HepG2 (cell line): Measurements from ENCODE around the gene NAB1. TPM values are rescaled to one million over a fixed set of nuclear protein-coding genes. Genes with fewer than 3 reads are reported as not detected.

ENCODE experiments used
- ATAC-seq: fragments of 200-7000 bp; cut with Tn5 transposase; 3 replicates; pipeline ENCODE4 v1.9.1; 2020; ENCODE audit warnings: mild to moderate bottlenecking, moderate library complexity
- Bru-seq: library from RNA; stranded (reverse); fragments of 400-500 nt; gene quantifications from one replicate; lab custom pipeline; 2021; lab: Mats Ljungman, UMichigan
- BruChase-seq, 2 experiments: library from RNA; stranded (reverse); fragments of 400-500 nt; gene quantifications; one replicate each; lab custom pipeline; 2021; lab: Mats Ljungman, UMichigan
- BruUV-seq: library from RNA; stranded (reverse); fragments of 400-500 nt; replicated peaks from 2 replicates; lab custom pipeline; 2021; lab: Mats Ljungman, UMichigan
- CTCF ChIA-PET: fragments of 300-600 bp; formaldehyde crosslinking; extraction: SDS; loops from one replicate; lab custom pipeline; 2021; ENCODE audit warnings: low total read pairs, inconsistent platforms, low intra/inter-chr PET ratio; lab: Yijun Ruan, JAX
- POLR2A ChIA-PET: fragments of 350-600 bp; sonication (Branson Sonifier 250); formaldehyde crosslinking; loops from one replicate; lab custom pipeline; 2020; ENCODE audit warnings: antibody characterized with exemption, inconsistent platforms; lab: Yijun Ruan, JAX
- DNase-seq: peaks from one replicate; pipeline ENCODE4 v3.0.0-alpha.2; 2015; ENCODE audit warnings: low spot score
- FAIRE-seq: peaks from 3 replicates; lab custom pipeline; 2011; peaks lifted over from hg19 to GRCh38; lab: Jason Lieb, UNC
- H2AFZ ChIP-seq: one replicate; pipeline ENCODE4 v1.6.1; 2011; ENCODE audit warnings: low read length, inconsistent platforms
- H3K27ac ChIP-seq: fragments of 300-600 bp; 3 replicates; pipeline ENCODE4 v1.8.0; 2011; ENCODE audit warnings: mixed run types, mild to moderate bottlenecking, mixed read lengths, low read length, inconsistent platforms; ENCODE audit not compliant: insufficient read depth; ENCODE audit errors: extremely low read length
- H3K27me3 ChIP-seq, 2 experiments: fragments of 200-600 bp in 1 of 2; 2 replicates in 1 of 2; 3 replicates in 1 of 2; pipeline versions ENCODE4 v1.6.0 to v1.8.0; 2011; ENCODE audit warnings: low read length in 2 of 2, mild to moderate bottlenecking in 2 of 2, moderate library complexity in 2 of 2, inconsistent platforms in 1 of 2; ENCODE audit not compliant: insufficient read depth in 2 of 2, control insufficient read depth in 1 of 2
- H3K36me3 ChIP-seq, 2 experiments: fragments of 200-600 bp in 1 of 2; replicated peaks in 1 of 2; 2 replicates in 1 of 2; 3 replicates in 1 of 2; pipeline versions ENCODE4 v1.5.1 to v1.8.0; 2011; ENCODE audit warnings: low read length in 2 of 2, inconsistent platforms in 1 of 2; ENCODE audit not compliant: insufficient read depth in 2 of 2, control insufficient read depth in 1 of 2
- H3K4me1 ChIP-seq: 2 replicates; pipeline ENCODE4 v1.5.1; 2012; ENCODE audit warnings: low read length, inconsistent platforms; ENCODE audit not compliant: insufficient read depth
- H3K4me2 ChIP-seq: 2 replicates; pipeline ENCODE4 v1.6.0; 2011; ENCODE audit warnings: low read depth, low read length, inconsistent platforms
- H3K4me3 ChIP-seq, 3 experiments: fragments of 200-600 bp in 1 of 3; sonication (generic), shearing (Covaris generic) in 1 of 3; replicated peaks in 1 of 3; 2 replicates each; pipeline ENCODE4 v1.5.1; 2011 to 2016; ENCODE audit warnings: low read length in 3 of 3, inconsistent platforms in 2 of 3, low read depth in 2 of 3, mild to moderate bottlenecking in 2 of 3, control low read depth in 1 of 3, mixed read lengths in 1 of 3; ENCODE audit not compliant: insufficient read depth in 1 of 3
- H3K79me2 ChIP-seq: one replicate; pipeline ENCODE4 v1.6.1; 2011; ENCODE audit warnings: low read length, inconsistent platforms; ENCODE audit not compliant: insufficient read depth
- H3K9ac ChIP-seq: 2 replicates; pipeline ENCODE4 v1.6.0; 2011; ENCODE audit warnings: mild to moderate bottlenecking, low read depth, low read length, inconsistent platforms; ENCODE audit not compliant: insufficient read depth
- H3K9me3 ChIP-seq: 2 replicates; pipeline ENCODE4 v1.5.1; 2012; ENCODE audit warnings: mild to moderate bottlenecking, low read length
- H4K20me1 ChIP-seq: 2 replicates; pipeline ENCODE4 v1.6.0; 2011; ENCODE audit warnings: inconsistent platforms, mild to moderate bottlenecking, low read length, moderate library complexity; ENCODE audit not compliant: insufficient read depth
- FOSL2 ChIP-seq: sonication (generic); formaldehyde crosslinking; IDR thresholded peaks from 2 replicates; pipeline ENCODE4 v1.4.0; 2020; ENCODE audit warnings: missing genetic modification reagents
- FOXC1 ChIP-seq: sonication (generic); formaldehyde crosslinking; IDR thresholded peaks from 2 replicates; pipeline ENCODE4 v1.8.0; 2022; ENCODE audit warnings: mild to moderate bottlenecking, missing genetic modification reagents, borderline replicate concordance
- KLF15 ChIP-seq: sonication (generic); formaldehyde crosslinking; IDR thresholded peaks from 2 replicates; pipeline ENCODE4 v1.8.1; 2023; ENCODE audit warnings: borderline replicate concordance, mild to moderate bottlenecking, inconsistent platforms, missing genetic modification reagents, mixed read lengths
- NKX3-1 ChIP-seq: sonication (generic); formaldehyde crosslinking; IDR thresholded peaks from 2 replicates; pipeline ENCODE4 v1.5.0; 2020; ENCODE audit warnings: missing genetic modification reagents
- TAF1 ChIP-seq: sonication (generic); formaldehyde crosslinking; IDR thresholded peaks from 2 replicates; pipeline ENCODE4 v1.4.0; 2020; ENCODE audit warnings: missing genetic modification reagents
- TCF12 ChIP-seq, 2 experiments: fragments of 450-650 bp in 1 of 2; sonication (generic) in 1 of 2; formaldehyde crosslinking in 1 of 2; IDR thresholded peaks; 2 replicates each; pipeline versions ENCODE4 v1.6.1 to v1.8.0; 2017 to 2022; ENCODE audit warnings: antibody characterized with exemption in 1 of 2, mild to moderate bottlenecking in 1 of 2, missing genetic modification reagents in 1 of 2, moderate library complexity in 1 of 2
- ZBTB44 ChIP-seq: sonication (generic); formaldehyde crosslinking; IDR thresholded peaks from 2 replicates; pipeline ENCODE4 v1.4.0; 2020; ENCODE audit warnings: missing genetic modification reagents
- ZKSCAN8 ChIP-seq: IDR thresholded peaks from 2 replicates; pipeline ENCODE4 v1.6.1; 2016; ENCODE audit warnings: borderline replicate concordance, missing genetic modification reagents, missing compliant biosample characterization
- ZNF225 ChIP-seq: sonication (generic); formaldehyde crosslinking; IDR thresholded peaks from 2 replicates; pipeline ENCODE4 v1.4.0; 2020; ENCODE audit warnings: mild to moderate bottlenecking, missing genetic modification reagents
- ZNF446 ChIP-seq: sonication (generic); formaldehyde crosslinking; IDR thresholded peaks from 2 replicates; pipeline ENCODE4 v1.5.0; 2020; ENCODE audit warnings: mild to moderate bottlenecking, missing genetic modification reagents
- ZNF543 ChIP-seq: sonication (generic); formaldehyde crosslinking; IDR thresholded peaks from 2 replicates; pipeline ENCODE4 v1.4.0; 2020; ENCODE audit warnings: mild to moderate bottlenecking, missing genetic modification reagents
- ZNF619 ChIP-seq: sonication (generic); formaldehyde crosslinking; IDR thresholded peaks from 2 replicates; pipeline ENCODE4 v1.4.0; 2020; ENCODE audit warnings: mild to moderate bottlenecking, missing genetic modification reagents
- ZNF678 ChIP-seq: sonication (generic); formaldehyde crosslinking; IDR thresholded peaks from 2 replicates; pipeline ENCODE4 v1.4.0; 2020; ENCODE audit warnings: mild to moderate bottlenecking, missing genetic modification reagents
- ZNF782 ChIP-seq: sonication (generic); formaldehyde crosslinking; IDR thresholded peaks from 2 replicates; pipeline ENCODE4 v1.4.0; 2020; ENCODE audit warnings: missing genetic modification reagents, mild to moderate bottlenecking, borderline replicate concordance
- WGBS: methylation state at CpG from one replicate; pipeline ENCODE4 v1.1.6; 2017; ENCODE audit warnings: low lambda C conversion rate; 5-methylcytosine and 5-hydroxymethylcytosine counted together
- in situ Hi-C: cut with HindIII; loops from 2 replicates; pipeline ENCODE4 v1.10.0; 2017; ENCODE audit warnings: low pct_unique_long_range_greater_than_20kb; ENCODE audit not compliant: extremely low pct_ligation_motif_present
- intact Hi-C: fragments of 100-400 bp; cut with micrococcal nuclease; formaldehyde crosslinking; loops from one replicate; pipeline ENCODE4 v1.10.0; 2022; ENCODE audit not compliant: unreplicated experiment
- long read RNA-seq, 2 experiments: library from RNA in 1 of 2; library from polyadenylated mRNA in 1 of 2; stranded (forward) in 1 of 2; unstranded in 1 of 2; transcript quantifications; one replicate each; pipeline ENCODE4 v2.0.0, GENCODE V29; 2019 to 2022
- polyA minus RNA-seq, 3 experiments: library from RNA; depleted of rRNA, polyadenylated mRNA; stranded (reverse); fragments of >200 nt; gene quantifications; 2 replicates each; pipeline ENCODE4 v1.2.3, GENCODE V29; 2011; ENCODE audit warnings: low replicate concordance in 1 of 3
- polyA plus RNA-seq, 8 experiments: library from polyadenylated mRNA; depleted of rRNA in 3 of 8; stranded (reverse) in 7 of 8; unstranded in 1 of 8; fragments of >200 nt; fragmentation: Illumina TruSeq in 4 of 8; extraction: Trizol in 4 of 8; gene quantifications; 2 replicates each; pipeline versions ENCODE4 v1.2.1 to v1.2.3, GENCODE V29; 2011 to 2016; ENCODE audit warnings: low read depth in 4 of 8, missing spikeins in 1 of 8, mixed read lengths in 1 of 8; ENCODE audit not compliant: insufficient read depth in 1 of 8
- total RNA-seq, 5 experiments: library from RNA; depleted of rRNA; stranded (reverse); fragments of >200 nt; fragmentation: Illumina TruSeq; extraction: Trizol; gene quantifications; 2 replicates each; pipeline ENCODE4 v1.2.3, GENCODE V29; 2016; ENCODE audit warnings: low read depth in 1 of 5

NAB1 gene
- total RNA-seq (2016; rRNA removed; fragmentation: Illumina TruSeq; extraction: Trizol) (46.0 and 51.2 TPM in 2 replicates), polyA plus RNA-seq (2011; rRNA removed) (19.6 and 24.5 TPM in 2 replicates), polyA minus RNA-seq (2011; rRNA and poly(A)+ RNA removed; ENCODE audit: low replicate concordance) (18.6 and 50.1 TPM in 2 replicates), Bru-seq, nascent RNA (percentile 90 among the genes with signal in this experiment), BruChase-seq, experiment 1, labeled RNA remaining after a 6-hour chase (percentile 87 among the genes with signal in this experiment), BruChase-seq, experiment 2, labeled RNA remaining after a 2-hour chase (percentile 90 among the genes with signal in this experiment)
- 139 and 176 TPM in 2 replicates for total RNA-seq (2016; cell fraction: cytosol; rRNA removed; fragmentation: Illumina TruSeq; extraction: Trizol; ENCODE audit: low read depth)
- 49.6 and 52.0 TPM in 2 replicates for total RNA-seq (2016; cell fraction: insoluble cytoplasmic fraction; rRNA removed; fragmentation: Illumina TruSeq; extraction: Trizol)
- total RNA-seq (2016; cell fraction: membrane; rRNA removed; fragmentation: Illumina TruSeq; extraction: Trizol), result 123 and 139 TPM in 2 replicates
- 44.1 and 50.2 TPM in 2 replicates for total RNA-seq (2016; cell fraction: nucleus; rRNA removed; fragmentation: Illumina TruSeq; extraction: Trizol)
- 9.0 and 11.6 TPM in 2 replicates for polyA plus RNA-seq (2011; cell fraction: cytosol; rRNA removed)
- 38.8 and 42.4 TPM in 2 replicates for polyA plus RNA-seq (2011; cell fraction: nucleus; rRNA removed)
- 23.4 and 23.6 TPM in 2 replicates for polyA plus RNA-seq (2012)
- polyA plus RNA-seq (2016; cell fraction: cytosol; fragmentation: Illumina TruSeq; extraction: Trizol; ENCODE audit: low read depth), result 7.2 and 7.4 TPM in 2 replicates
- polyA plus RNA-seq (2016; cell fraction: insoluble cytoplasmic fraction; fragmentation: Illumina TruSeq; extraction: Trizol; ENCODE audit: low read depth), result 43.9 and 45.3 TPM in 2 replicates
- 24.2 and 27.5 TPM in 2 replicates for polyA plus RNA-seq (2016; cell fraction: membrane; fragmentation: Illumina TruSeq; extraction: Trizol; ENCODE audit: low read depth)
- 72.5 and 83.7 TPM in 2 replicates for polyA plus RNA-seq (2016; cell fraction: nucleus; fragmentation: Illumina TruSeq; extraction: Trizol; ENCODE audit: insufficient read depth, low read depth)
- polyA minus RNA-seq (2011; cell fraction: cytosol; rRNA and poly(A)+ RNA removed), result 28.5 and 29.1 TPM in 2 replicates
- 33.7 and 45.5 TPM in 2 replicates for polyA minus RNA-seq (2011; cell fraction: nucleus; rRNA and poly(A)+ RNA removed)
- long read RNA-seq, experiment 1, partial matches to known transcripts, result 1 of 5 reads
- long read RNA-seq, experiment 1, other reads (novel, unspliced or antisense), result 3 of 5 reads
- long read RNA-seq, experiment 2, partial matches to known transcripts, result 0 of 24 reads
- long read RNA-seq, experiment 2, other reads (novel, unspliced or antisense), result 22 of 24 reads

DNA sequence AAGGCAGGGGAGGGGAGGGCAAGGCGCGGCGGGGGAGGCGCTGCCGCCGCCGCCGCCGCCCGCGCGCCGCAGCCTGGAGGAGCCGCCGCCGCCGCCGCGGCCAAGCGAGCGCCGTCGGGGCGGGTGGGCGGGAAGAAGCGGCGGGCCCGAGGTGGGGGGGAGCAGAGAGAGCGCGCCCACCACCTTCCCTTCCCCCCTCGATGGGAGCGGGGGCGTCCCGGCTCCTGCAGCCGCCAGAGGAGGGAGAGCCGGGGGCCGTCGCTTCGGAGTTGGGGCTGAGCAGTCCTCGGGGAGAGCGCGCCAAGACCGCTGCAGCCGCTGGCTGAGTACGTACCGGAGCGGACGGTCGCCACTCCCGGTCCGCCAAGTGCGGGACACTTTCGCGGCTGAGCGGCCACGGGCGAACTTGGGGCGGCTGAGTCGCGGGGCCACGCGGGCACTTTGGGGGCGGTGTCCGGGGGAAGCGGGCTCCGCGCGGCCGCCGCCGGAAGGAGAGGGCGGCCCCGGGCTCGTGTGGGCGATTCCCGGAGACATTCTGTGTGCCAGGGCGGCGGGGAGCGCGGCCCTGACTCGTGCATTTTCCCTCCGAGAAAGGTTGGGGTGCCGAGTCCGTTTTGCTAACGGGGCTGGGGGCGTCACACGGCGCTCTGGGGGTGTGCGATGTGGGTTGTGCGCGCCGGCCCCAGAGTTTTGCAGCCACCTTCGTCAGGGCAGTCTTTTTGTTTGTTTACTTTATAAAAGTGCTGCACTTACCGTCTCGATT, at the start of gene NAB1:
Gene NAB1 (plus strand): TSS at position 49 of the 763 bp plus-strand sequence. CDS start 10,094 bp downstream, outside the sequence.
- 2% methylated on average over 46 of the region's 95 CpGs for WGBS
- H3K79me2 ChIP-seq, result peaks cover 47% of the 10 kb centered on the region
- peak; percentile 73 for ATAC-seq
- TF ChIP-seq ZNF446 (peak; percentile 30; the same call in 1 of the 2 replicates), TCF12 (IDR thresholded peaks at IDR 0.05) (no peak), TCF12 (CRISPR knock-in tag; IDR thresholded peaks at IDR 0.05) (peak; percentile 53; the same call in 1 of the 2 replicates), NKX3-1 (CRISPR knock-in tag) (no peak), TAF1 (CRISPR knock-in tag) (peak; percentile 33), FOXC1 (CRISPR knock-in tag) (peak; percentile 71; the same call in 1 of the 2 replicates), ZNF678 (CRISPR knock-in tag) (peak; percentile 89; the same call in 1 of the 2 replicates), ZNF543 (CRISPR knock-in tag) (peak; percentile 75; the same call in 1 of the 2 replicates), FOSL2 (CRISPR knock-in tag) (no peak), ZBTB44 (0 out of 2 replicates have a peak, but pooled peaks have one; percentile 73), KLF15 (CRISPR knock-in tag) (0 out of 2 replicates have a peak, but pooled peaks have one; percentile 25), ZNF619 (CRISPR knock-in tag) (0 out of 2 replicates have a peak, but pooled peaks have one; percentile 61), ZNF225 (CRISPR knock-in tag) (peak; percentile 67; the same call in 1 of the 2 replicates), ZNF782 (CRISPR knock-in tag) (0 out of 2 replicates have a peak, but pooled peaks have one; percentile 70), ZKSCAN8 (CRISPR knock-in tag) (0 out of 2 replicates have a peak, but pooled peaks have one; percentile 19)

More for the DNA sequence above, at the start of gene NAB1:
- BruUV-seq, result no TSS peak
- ChIA-PET CTCF (no interaction called here), POLR2A (interaction anchor here (1.4 to 1.9 kb wide), 4 partner anchors 115 to 1029 kb away, joined by 3 to 9 read pairs (median 5); partner anchors contain the start of genes NABP1 and NEMP2)
- Histone ChIP-seq H3K9ac (peak within 1 kb of the TSS; percentile 88), H3K27me3 (no peaks in the 10 kb centered on the region; a peak in 1 of 5 replicates), H3K4me1 (peaks cover 34% of the 10 kb centered on the region), H3K36me3 (no peaks in the 10 kb centered on the region), H2AFZ (peak within 1 kb of the TSS; percentile 49), H3K4me3 (peak within 1 kb of the TSS; percentile 93 to 99 (median 94)), H4K20me1 (no peaks in the 10 kb centered on the region), H3K27ac (peak within 1 kb of the TSS; percentile 83), H3K9me3 (no peaks in the 10 kb centered on the region), H3K4me2 (peak within 1 kb of the TSS; percentile 88)
- peak; percentile 15 for DNase-seq
- no peak for FAIRE-seq
- intact Hi-C loops, result loop anchor here (2.0 to 10.0 kb wide), 3 partner anchors 114 to 314 kb away; partner anchors contain the start of gene NEMP2
- in situ Hi-C loops, result no loop called here
